D341Med (cell line): ENCODE results near the gene TCP11L2.
"Not testable (repeated sequence)": the region's sequence is repeated elsewhere in the genome, so short reads cannot be mapped to it uniquely, and the experiment has no call there.

Experiments used
- DNase-seq: peaks from one replicate; pipeline ENCODE4 v3.0.0; 2012; ENCODE audit warnings: low spot score

Gene TCP11L2

DNA sequence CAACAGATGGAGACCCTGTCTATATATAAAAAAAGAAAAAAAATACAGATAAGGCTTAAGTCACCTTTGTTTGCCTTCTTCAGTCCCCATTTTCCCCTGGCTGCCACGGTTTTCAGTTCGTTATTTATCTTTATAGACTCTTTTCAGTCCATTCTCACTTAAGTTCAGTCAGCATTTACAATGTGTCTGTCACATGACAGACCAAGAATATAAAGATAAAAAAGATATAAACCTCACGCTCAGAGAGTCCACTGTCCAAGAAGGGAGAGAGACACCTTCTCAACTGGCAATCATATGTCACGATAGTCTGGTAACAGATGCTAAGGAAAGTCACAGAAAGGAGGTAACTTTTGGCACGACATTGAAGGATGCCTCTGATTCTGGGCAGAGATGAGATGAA, 41.6 kb downstream of the TCP11L2 start:
- DNase-seq: no peak

DNA sequence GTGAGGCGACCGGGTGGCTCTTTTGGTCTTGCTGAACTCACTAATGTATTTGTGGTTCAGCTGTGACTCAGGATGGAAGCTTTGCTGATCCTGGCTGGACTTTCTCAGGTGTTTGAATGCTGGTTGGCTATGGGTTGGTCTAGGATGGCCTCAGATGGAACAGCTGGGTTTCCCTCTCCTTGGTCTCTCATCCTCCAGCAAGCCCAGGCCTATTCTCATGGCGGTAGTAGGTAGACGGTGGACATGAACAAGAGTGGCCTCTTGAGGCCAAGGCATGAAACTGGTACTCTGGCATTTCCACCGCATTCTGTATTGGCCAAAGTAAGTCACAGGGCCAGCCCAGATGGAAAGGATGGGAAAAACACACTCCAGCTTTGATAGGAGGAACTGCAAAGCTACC, 43.2 kb downstream of the TCP11L2 start:
- DNase-seq: peak; percentile 34

DNA sequence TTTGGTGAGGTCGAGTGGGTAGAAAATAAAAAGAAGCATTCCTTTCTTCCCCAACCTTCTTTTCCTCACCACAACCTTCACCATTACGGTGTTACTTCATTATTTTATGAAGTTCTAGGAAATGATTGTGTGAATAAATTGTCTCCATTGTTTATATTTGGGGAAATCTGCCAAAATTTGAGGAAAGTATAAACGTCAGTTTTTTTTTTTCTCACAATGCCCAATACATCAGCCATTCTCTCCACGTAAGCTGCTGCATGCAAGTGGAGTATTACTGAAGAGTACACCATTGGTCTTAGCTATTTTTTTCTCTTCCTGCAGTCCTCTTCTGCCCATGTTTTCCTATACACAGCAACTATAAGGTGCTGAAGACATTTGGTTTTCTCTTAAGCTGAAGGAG, 45.9 kb downstream of the TCP11L2 start:
- DNase-seq: no peak

DNA sequence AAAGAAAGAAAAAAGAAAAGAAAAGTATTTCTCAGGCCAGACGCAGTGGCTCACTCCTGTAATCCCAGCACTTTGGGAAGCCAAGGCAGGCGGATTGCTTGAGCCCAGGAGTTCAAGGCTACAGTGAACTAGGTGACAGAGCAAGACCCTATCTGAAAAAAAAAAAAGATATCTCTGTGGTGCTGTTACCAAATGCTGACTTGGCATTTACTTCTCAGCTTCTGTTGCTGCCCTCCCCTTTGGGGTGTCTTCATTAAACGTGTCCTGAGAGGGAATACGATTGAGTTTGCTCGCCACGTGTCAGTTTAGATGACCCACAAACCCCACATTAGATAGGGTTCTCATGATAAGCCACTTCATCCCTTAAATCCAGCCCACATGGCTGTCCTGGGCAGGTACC, 50.6 kb downstream of the TCP11L2 start:
- DNase-seq: no peak

DNA sequence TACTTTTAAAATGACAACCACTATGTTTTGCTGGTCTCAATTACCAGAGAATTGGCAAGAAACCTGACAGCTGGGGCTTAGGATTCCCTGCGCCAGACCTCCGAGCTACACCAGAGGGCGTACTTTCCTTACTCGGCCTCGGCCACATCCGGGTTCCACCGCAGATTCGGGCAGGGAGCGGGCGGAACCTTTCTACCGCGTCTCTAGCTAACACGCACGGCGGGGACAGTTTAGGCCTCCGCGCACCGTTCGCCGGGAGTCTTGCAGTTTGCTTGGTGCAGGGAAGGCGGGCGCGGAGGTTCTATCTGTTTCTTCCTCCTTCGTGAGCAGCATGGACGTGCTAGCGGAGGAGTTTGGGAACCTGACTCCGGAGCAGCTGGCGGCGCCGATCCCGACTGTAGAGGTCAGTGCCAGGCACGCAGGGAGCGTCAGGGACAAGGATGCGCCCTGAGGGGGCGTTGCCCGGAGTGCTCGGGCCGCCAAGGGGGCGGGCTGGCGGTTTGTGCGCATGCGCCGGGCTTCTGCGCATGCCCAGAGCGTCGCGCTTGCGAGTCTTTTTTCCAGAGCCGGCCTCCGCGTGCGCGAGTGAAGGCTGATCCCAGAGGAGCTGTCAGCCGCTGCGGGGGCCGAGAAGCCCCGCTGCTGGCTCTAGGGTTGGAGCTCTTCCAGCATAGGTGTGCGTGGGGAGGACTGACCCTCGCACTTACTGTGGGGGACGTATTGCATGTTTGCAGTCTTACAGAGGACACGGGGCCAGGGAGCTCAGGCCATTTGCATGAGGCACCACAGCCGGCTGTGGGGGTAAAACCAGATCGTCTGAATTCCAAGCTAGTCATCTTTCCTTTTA, 55.2 kb downstream of the TCP11L2 start, which contains the start of gene POLR3B:
TSS of gene POLR3B (plus strand) at position 200 of the 847 bp plus-strand sequence. CDS start at position 332, 132 bp downstream.
- peak; percentile 98 for DNase-seq

DNA sequence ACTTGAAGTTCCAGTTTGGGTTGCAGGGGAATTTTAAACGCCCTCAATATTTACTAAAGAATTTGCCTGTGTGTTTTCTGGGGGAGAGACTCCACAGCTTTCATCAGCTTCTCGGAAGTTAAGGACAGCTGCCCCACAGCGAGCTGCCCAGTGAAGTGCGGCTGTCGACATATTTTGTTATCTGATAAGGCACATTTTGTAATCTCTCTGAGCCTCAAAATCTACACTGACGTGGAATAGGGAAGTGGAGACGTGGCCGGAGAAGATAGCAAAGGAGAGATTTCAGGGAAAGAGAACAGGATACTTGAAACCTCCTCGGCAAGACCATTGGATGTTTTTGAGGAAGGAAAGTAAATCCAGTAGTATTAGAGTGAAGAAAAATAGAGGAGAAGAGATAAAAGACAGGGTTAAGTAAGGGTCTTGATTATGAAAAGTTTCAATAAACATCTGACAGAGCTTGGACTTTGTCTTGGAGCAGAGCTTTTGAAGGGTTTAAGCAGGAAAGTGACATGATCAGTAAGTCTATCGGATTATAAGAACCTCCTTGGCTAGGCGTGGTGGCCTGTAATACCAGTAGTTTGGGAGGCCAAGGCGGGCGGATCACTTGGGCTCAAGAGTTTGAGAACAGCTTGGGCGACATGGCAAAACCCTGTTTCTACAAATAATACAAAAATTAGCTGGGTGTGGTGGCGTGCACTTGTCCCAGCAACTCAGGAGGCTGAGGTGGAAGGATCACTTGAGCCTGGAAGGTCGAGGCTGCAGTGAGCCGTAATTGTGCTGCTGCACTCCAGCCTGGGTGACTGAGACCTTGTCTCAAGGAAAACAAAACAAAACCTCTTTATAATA, 56.1 kb downstream of the TCP11L2 start:
- DNase-seq: no peak

DNA sequence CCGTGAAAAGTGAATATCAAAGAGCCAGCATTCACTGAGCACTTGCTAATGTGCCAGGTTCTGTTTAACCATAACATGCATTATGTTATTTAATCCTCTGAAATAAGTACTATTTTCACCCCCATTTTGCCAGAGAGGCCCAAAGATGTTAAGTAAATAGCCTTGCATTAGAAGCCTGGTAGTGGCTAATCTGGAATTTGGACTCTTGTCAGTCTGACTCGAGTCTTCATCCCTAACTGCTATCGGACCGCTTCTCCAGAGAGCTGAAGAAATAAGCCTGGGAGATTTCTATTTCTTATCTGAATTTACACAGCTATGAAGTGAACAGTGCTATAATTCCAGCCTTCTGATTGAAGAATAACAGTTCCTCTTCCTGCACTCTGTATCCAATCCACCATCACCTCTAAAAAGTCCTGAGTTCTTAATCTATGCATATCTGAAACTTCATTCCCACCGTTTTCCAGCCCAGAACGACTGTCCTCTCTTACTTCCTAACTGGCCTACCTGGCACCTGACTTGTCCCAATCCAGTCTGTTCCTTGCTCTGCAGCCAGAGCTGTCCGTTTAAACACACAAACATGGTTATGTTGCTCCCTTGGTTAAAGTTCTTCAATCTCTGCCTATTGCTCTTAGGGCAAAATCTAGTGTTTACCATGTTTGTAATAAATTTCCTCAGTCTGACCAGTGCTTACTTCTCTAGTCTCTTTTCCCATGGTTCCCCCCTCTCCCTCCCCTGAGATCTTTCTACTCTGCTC, 57.3 kb downstream of the TCP11L2 start:
- no peak for DNase-seq

DNA sequence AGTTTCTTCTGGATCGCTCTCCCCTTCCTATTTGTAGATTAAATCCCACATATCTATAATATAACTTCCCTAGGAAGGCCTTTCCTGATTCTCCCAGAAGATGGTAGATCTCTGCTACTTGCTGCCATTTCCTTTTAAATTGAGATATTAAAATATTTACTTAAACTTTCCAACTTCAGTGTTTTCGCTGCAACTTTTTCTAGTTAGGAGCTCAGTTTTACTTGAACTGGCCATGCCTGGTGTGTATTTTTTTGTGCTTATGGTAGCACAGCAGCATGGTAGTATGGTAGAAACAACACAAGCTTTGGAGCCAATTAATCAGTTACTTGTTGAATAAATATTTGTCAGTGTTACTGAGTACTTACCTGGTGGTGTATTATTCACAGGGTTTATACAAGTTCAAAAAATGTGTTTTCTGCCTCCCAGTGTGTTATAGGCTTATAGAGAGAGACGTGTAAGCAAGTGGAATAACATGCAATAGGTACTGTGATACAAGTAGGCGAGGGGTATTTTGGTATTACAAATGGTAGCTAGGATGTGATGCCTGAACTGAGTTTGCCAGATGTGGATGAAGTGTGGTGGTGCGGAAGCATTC, 58.0 kb downstream of the TCP11L2 start:
- DNase-seq: no peak

DNA sequence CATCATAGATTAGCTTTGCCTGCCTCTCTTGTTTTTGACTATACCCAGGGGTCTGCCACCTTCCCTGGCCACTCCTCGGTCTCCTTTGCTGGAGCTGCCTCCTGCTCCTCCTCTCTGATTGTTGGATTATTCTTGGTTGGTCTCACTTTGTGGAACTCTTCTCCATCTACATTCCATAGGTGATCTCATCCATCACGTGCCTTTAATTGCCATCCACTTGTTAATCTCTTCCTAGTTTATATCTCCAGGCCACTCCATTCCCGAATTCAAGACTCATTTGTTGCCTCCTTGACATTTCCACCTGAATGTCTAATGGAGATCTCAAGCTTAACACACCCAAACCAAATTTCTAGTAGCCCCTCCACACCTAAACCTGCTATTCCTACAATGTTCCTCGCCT, 60.4 kb downstream of the TCP11L2 start:
- no peak for DNase-seq

DNA sequence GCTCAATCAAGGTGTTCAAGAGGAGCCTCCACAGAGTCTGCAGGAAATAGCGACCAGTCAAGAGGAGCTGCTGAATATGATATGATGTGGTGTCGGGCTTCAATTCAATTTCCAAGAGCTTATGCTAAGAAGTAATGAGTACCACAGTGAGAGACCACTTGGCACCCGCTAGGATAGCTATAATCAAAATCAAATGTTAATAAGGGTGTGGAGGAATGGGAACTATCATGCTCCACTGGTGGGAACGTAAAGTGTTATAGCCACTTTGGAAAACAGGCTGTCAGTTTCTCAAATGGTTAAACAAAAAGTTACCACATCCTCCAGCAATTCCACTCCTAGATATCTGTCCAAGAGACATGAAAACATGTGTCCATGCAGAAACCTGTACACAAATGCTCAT, 61.7 kb downstream of the TCP11L2 start:
- DNase-seq: no peak

DNA sequence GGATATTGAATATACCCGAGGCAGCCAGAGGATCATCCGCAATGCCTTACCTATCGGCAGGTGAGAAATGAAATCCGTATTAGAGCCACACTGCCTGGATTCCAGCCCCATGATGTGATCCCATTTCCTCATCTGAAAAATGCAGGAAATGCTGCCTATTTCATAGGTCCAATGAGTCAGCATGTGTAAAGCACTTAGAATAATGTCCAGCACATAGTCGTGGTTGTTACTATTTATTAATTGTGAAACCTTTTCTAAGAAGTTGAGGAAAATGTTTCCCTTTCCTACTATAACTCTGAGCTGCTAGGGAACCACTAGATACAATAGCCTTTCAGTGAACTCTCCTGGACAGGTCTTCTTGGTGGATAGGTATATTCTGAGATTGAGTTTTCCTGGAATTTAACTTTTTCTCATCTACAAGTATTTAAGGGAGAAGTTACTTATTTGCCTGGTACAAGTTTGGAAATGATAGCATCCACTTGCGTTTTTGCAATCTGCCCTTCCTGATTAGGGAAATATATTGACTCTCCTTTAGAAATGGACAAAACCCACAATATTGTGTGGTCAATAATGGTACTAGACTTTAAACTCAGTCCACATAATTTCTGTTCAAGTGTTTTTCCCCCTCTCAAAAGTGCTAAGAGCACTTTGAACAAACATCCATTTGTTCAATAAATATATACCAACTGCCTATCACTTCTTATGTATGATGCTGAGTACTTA, 67.3 kb downstream of the TCP11L2 start:
- no peak for DNase-seq

DNA sequence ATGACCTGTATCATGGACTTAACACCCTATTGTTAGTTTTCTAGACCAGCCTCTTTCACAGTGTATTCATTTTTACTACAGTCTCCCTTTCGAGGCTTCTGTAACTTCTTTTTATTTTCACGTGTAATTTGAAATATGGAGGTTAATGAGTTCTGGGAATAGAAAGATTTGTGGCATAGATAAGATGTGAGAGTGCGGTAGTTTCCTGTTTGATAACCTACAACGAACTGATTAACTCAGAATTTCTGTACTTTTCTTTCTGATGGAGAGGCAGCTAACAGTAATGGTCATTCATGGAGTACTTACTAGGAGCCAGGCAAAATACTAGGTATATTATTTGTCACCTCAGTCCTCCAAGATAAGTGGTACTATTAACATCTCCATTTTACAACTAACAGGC, 76.3 kb downstream of the TCP11L2 start:
- no peak for DNase-seq

DNA sequence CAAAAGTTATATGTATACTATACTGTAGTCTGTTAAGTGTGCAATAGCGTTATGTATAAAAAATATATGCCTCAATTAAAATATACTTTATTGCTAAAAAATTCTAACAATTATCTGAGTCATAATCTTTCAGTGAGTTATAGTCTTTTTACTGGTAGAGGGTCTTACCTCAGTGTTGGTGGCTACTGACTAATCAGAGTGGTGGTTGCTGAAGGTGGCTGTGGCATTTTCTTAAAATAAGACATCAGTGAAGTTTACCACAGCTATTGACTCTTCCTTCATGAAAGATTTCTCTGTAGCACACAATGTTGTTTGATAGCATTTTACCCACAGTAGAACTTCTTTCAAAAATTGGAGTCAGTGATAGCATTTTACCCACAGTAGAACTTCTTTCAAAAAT, 78.4 kb downstream of the TCP11L2 start:
- DNase-seq: no peak

DNA sequence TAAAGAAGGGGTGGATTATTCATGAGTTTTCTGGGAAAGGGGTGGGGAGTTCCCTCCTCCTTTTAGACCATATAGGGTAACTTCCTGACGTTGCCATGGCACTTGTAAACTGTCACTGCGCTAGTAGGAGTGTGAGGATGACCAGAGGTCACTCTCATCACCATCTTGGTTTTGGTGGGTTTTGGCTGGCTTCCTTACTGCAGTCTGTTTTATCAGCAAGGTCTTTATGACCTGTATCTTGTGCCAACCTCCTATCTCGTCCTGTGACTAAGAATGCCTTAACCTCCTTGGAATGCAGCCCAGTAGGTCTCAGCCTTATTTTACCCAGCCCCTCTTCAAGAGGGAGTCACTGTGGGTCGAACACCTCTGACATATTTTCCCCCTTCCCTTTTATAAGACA, 79.3 kb downstream of the TCP11L2 start:
- DNase-seq: not testable (repeated sequence)

DNA sequence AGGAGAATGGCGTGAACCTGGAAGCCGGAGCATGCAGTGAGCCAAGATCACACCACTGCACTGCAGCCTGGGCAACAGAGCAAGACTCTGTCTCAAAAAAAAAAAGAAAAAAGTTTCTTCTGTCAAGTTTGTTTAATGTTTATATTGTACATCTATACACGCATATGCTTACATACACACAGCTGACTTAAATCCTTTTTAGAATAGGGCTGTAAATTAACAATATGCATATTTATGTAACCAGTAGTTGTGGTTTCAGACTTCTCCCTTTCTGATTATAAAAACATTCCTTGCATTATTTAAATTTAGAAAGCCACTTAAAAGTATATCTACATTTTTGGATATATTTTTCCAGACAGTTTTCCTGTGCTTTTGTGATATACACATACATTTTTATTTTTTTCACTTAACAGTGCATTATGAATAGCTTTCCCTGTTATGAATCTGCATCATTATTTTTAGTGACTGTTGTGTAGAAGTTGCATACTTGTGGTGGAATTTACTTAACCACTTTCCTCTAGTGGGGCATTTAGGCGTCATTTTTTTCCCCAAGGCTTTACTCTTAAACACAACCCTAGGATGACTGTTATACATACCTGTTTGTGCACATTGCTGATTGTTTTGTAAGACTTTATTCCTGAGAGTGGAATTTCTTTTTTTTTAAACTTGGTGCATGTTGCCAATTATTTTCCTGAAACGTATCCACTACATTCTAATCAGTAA, 84.4 kb downstream of the TCP11L2 start:
- no peak for DNase-seq

DNA sequence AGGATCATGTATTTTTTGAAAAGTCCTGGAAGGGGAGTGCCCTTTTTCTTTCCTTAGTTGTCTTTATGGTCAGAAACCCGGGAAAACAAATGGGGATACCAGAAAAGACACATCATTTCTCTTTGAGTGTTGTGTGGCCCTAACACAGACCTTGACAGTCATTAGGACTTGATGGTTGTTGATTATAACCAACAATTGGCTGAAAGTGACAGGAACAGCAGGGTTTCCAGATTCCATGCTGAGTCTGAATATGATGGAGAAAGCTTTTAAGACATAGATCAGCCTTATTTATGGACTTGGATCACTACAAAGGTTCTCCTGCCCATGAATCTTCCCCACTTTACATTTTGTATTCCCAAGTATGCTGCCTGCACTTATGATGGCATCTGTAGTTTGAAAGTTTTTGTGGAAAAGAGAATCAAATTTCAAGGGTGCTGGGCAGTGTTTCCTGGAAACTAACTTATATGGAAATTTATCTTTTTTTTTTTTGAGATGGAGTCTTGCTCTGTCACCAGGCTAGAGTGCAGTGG, 85.4 kb downstream of the TCP11L2 start:
- no peak for DNase-seq

DNA sequence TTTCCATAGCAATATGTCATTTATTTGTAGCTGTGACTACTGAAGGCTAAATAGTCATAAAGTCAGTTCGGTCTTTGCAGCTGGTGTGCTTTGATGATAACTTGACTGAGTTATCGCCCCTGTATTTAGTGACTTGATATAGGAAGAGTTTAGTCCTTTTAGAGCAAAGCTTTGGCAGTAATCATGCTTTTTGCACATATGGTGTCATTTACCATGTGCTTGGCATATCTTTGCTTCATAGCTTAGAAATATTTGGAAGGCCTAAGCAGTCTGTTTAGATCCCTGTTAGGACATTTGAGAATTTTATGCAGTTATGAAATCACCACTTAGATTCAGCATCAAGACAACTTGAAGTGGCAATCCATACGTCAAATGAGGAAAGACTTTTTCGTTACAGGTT, 86.6 kb downstream of the TCP11L2 start:
- no peak for DNase-seq

DNA sequence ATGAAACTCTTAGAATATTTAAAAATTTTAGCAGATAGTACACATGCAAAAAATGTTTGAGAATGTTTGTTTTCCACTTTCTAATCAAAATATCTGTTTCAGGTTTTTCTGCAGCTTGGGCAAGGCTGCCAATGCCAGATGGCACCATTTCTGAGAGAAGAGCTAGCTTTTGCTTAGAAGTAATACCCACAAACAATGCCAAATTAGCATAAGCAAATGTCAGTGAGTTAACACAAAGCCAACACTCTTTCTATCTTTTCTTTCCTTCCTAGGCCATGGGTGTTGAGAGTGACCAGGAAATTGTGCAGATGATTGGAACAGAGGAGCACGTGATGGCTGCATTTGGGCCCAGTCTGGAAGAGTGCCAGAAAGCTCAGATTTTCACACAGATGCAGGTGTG, 90.2 kb downstream of the TCP11L2 start:
- no peak for DNase-seq
